ENCODE measurements around the gene DCDC1.
"Not testable (repeated sequence)": the region's sequence is repeated elsewhere in the genome, so short reads cannot be mapped to it uniquely, and the experiment has no call there.

The DCDC1 gene

GRCh38 chr11:30990625-30991296, 378.8 kb downstream of the DCDC1 start:
- no peak for DNase-seq (ENCODE audit: low read depth)

GRCh38 chr11:30987819-30988218, 381.7 kb downstream of the DCDC1 start:
- DNase-seq (ENCODE audit: low read depth): no peak

GRCh38 chr11:30985536-30985935, 384.0 kb downstream of the DCDC1 start:
- DNase-seq (ENCODE audit: low read depth): no peak

GRCh38 chr11:30984827-30985226, 384.7 kb downstream of the DCDC1 start:
- DNase-seq (ENCODE audit: low read depth): no peak

GRCh38 chr11:30984442-30984816, 385.1 kb downstream of the DCDC1 start:
- DNase-seq (ENCODE audit: low read depth): no peak

- DNase-seq (ENCODE audit: low read depth): no peak
Measured at GRCh38 chr11:30983776-30984441, 385.6 kb downstream of the DCDC1 start.

GRCh38 chr11:30983143-30983542, 386.4 kb downstream of the DCDC1 start:
- DNase-seq (ENCODE audit: low read depth): no peak

- DNase-seq (ENCODE audit: low read depth): no peak
Measured at GRCh38 chr11:30967579-30967978, 402.0 kb downstream of the DCDC1 start.

- no peak for DNase-seq (ENCODE audit: low read depth)
Measured at GRCh38 chr11:30960387-30960992, 409.0 kb downstream of the DCDC1 start.

- no peak for DNase-seq (ENCODE audit: low read depth)
Measured at GRCh38 chr11:30956751-30957150, 412.8 kb downstream of the DCDC1 start.

- DNase-seq (ENCODE audit: low read depth): no peak
Measured at GRCh38 chr11:30949838-30950237, 419.7 kb downstream of the DCDC1 start.

- not testable (repeated sequence) for DNase-seq (ENCODE audit: low read depth)
Measured at GRCh38 chr11:30947715-30948114, 421.8 kb downstream of the DCDC1 start.

GRCh38 chr11:30938810-30939209, 430.7 kb downstream of the DCDC1 start:
- no peak for DNase-seq (ENCODE audit: low read depth)

GRCh38 chr11:30938171-30938570, 431.4 kb downstream of the DCDC1 start:
- DNase-seq (ENCODE audit: low read depth): no peak

GRCh38 chr11:30936491-30936890, 433.0 kb downstream of the DCDC1 start:
- no peak for DNase-seq (ENCODE audit: low read depth)

GRCh38 chr11:30935861-30936260, 433.7 kb downstream of the DCDC1 start:
- DNase-seq (ENCODE audit: low read depth): no peak

GRCh38 chr11:30926130-30926529, 443.4 kb downstream of the DCDC1 start:
- DNase-seq (ENCODE audit: low read depth): no peak

GRCh38 chr11:30921811-30922210, 447.7 kb downstream of the DCDC1 start:
- no peak for DNase-seq (ENCODE audit: low read depth)

GRCh38 chr11:30919389-30920152, 450.0 kb downstream of the DCDC1 start:
- no peak for DNase-seq (ENCODE audit: low read depth)

- DNase-seq (ENCODE audit: low read depth): no peak
Measured at GRCh38 chr11:30917859-30918478, 451.6 kb downstream of the DCDC1 start.

GRCh38 chr11:30917266-30917665, 452.3 kb downstream of the DCDC1 start:
- DNase-seq (ENCODE audit: low read depth): no peak

- no peak for DNase-seq (ENCODE audit: low read depth)
Measured at GRCh38 chr11:30916764-30917163, 452.8 kb downstream of the DCDC1 start.

Measured in stimulated activated CD8-positive, alpha-beta memory T cell treated with anti-CD3 and anti-CD28 coated beads, Interleukin-7, amount 100 ng/mL, for 24 hours (primary cell).